Measurements from ENCODE around the gene SFMBT1. TPM values are rescaled to one million over a fixed set of nuclear protein-coding genes. Genes with fewer than 3 reads are reported as not detected.

SFMBT1 gene
- total RNA-seq, 1 experiment from 2014 or later = 11.8 TPM

DNA sequence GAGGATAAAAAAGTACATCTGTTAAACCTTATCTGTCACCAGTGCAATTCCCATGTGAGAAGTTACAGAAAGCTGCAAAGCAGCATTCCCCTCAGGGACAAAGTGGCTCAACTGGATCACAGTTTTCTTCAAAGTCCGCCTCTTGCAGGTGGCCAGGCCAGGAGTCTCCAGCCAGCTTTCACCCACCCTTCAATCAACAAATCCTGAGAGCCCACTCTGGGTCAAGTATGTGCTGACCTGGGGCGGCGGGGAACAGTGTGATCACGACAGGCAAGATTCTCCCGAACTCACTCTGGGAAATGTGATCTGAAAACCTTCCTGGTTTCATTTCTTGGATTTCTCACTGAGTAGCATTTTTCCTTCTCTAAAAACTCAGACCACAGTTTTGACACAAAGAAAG, 45.1 kb upstream of the SFMBT1 start:
- intact Hi-C loops (cut with micrococcal nuclease) = no loop called here
- ChIA-PET POLR2A (interaction anchor here (0.7 kb wide), 1 partner anchor 350 kb away, joined by 3 read pairs; no protein-coding TSS in a partner anchor), CTCF (interaction anchor here (0.7 kb wide), 1 partner anchor 54 kb away, joined by 3 read pairs; no protein-coding TSS in a partner anchor)
- BruUV-seq (replicated peaks) = no TSS peak
- Mint-ChIP-seq H3K36me3 (ENCODE audit: insufficient read depth, unreplicated experiment) (peaks cover 61% of the 10 kb centered on the region), H3K27me3 (ENCODE audit: insufficient read depth, unreplicated experiment) (no peaks in the 10 kb centered on the region), H3K4me1 (ENCODE audit: insufficient read depth, unreplicated experiment) (no peaks in the 10 kb centered on the region), H3K9me3 (ENCODE audit: unreplicated experiment) (no peaks in the 10 kb centered on the region), H3K27ac (ENCODE audit: low read depth, unreplicated experiment) (no peak overlapping the region), H3K4me3 (ENCODE audit: unreplicated experiment) (no peak overlapping the region)
- no peak for DNase-seq (ENCODE audit: unreplicated experiment)
- TF ChIP-seq, protein P1, sequence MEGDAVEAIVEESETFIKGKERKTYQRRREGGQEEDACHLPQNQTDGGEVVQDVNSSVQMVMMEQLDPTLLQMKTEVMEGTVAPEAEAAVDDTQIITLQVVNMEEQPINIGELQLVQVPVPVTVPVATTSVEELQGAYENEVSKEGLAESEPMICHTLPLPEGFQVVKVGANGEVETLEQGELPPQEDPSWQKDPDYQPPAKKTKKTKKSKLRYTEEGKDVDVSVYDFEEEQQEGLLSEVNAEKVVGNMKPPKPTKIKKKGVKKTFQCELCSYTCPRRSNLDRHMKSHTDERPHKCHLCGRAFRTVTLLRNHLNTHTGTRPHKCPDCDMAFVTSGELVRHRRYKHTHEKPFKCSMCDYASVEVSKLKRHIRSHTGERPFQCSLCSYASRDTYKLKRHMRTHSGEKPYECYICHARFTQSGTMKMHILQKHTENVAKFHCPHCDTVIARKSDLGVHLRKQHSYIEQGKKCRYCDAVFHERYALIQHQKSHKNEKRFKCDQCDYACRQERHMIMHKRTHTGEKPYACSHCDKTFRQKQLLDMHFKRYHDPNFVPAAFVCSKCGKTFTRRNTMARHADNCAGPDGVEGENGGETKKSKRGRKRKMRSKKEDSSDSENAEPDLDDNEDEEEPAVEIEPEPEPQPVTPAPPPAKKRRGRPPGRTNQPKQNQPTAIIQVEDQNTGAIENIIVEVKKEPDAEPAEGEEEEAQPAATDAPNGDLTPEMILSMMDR (IDR thresholded peaks at IDR 0.05; ENCODE audit: unreplicated experiment) = no peak

DNA sequence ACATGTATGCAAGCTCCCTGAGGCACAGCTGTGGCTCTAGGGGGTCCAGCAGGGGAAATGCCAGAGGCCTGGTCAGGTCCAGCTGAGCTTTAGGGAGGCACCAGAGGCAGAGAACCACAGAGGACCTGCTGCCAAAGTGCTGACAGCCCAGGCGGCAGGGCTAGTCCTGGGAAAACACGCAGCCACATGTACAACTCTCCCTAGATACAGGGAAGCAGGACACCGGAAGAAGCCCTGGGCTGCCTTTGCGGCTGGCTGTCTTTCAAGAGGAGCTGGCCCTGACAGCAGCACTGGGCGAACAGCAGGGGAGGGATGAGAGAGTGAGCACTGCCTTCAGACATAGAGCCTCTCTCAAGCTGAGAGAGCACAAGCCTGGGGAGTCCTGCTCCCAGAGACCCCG, 43.6 kb upstream of the SFMBT1 start:
- Mint-ChIP-seq H3K27ac (ENCODE audit: low read depth, unreplicated experiment) (no peak overlapping the region), H3K36me3 (ENCODE audit: insufficient read depth, unreplicated experiment) (peaks cover 46% of the 10 kb centered on the region), H3K4me1 (ENCODE audit: insufficient read depth, unreplicated experiment) (no peaks in the 10 kb centered on the region), H3K4me3 (ENCODE audit: unreplicated experiment) (no peak overlapping the region), H3K9me3 (ENCODE audit: unreplicated experiment) (no peaks in the 10 kb centered on the region), H3K27me3 (ENCODE audit: insufficient read depth, unreplicated experiment) (no peaks in the 10 kb centered on the region)
- intact Hi-C loops (cut with micrococcal nuclease) = no loop called here
- no peak for DNase-seq (ENCODE audit: unreplicated experiment)
- BruUV-seq (replicated peaks) = no TSS peak
- ChIA-PET POLR2A (no interaction called here), CTCF (no interaction called here)
- TF ChIP-seq, protein P1 (IDR thresholded peaks at IDR 0.05; ENCODE audit: unreplicated experiment) = no peak

GRCh38 chr3:53085476-53085875, 39.6 kb upstream of the SFMBT1 start:
- no peak overlapping the region for H3K4me3 Mint-ChIP-seq (ENCODE audit: unreplicated experiment)
- no peaks in the 10 kb centered on the region for H3K9me3 Mint-ChIP-seq (ENCODE audit: unreplicated experiment)
- TF ChIP-seq, protein P1 (IDR thresholded peaks at IDR 0.05; ENCODE audit: unreplicated experiment) = no peak
- no peaks in the 10 kb centered on the region for H3K27me3 Mint-ChIP-seq (ENCODE audit: insufficient read depth, unreplicated experiment)
- ChIA-PET CTCF (interaction anchor here (1.1 kb wide), 1 partner anchor 11 kb away, joined by 4 read pairs; no protein-coding TSS in a partner anchor), POLR2A (no interaction called here)
- H3K27ac Mint-ChIP-seq (ENCODE audit: low read depth, unreplicated experiment) = no peak overlapping the region
- intact Hi-C loops (cut with micrococcal nuclease) = no loop called here
- DNase-seq (ENCODE audit: unreplicated experiment) = no peak
- H3K4me1 Mint-ChIP-seq (ENCODE audit: insufficient read depth, unreplicated experiment) = no peaks in the 10 kb centered on the region
- no TSS peak for BruUV-seq (replicated peaks)
- peaks cover 23% of the 10 kb centered on the region for H3K36me3 Mint-ChIP-seq (ENCODE audit: insufficient read depth, unreplicated experiment)

DNA sequence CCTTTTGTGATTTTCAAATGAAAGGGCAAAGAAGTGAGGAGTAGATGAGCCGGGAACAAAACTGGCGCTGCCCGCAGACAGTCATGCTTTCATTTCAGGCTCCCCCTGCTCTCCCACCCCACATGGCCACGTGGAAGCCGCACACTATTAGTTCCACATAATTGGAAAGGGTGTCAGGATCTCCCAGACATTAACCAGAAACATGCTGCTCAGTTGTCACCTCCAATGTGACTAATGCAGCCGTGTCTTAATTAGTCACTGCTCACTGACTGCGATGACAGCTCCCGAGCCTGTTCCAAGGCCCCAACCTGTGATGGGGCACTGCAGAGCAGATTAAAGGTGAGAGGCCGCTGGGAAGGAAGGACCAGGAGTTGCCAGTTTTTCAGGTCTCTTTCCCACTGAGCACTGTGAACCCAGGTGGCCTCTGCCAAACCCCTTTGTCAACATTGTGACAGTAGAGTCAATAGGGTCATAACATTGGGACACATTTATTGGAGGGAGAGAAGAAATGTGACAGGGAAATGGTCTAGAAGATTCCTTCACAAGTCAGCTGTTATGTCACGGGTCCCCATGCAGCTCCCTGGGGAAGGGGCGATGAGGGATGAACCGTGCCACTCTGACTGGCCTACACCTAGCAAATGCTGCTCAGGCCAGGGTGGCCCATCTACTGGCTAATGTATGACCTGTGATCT, 38.6 kb upstream of the SFMBT1 start:
- POLR2A ChIA-PET = no interaction called here
- CTCF ChIA-PET = interaction anchor here (0.7 to 1.6 kb wide), 5 partner anchors 10 to 342 kb away, joined by 3 to 11 read pairs (median 3); no protein-coding TSS in a partner anchor
- TF ChIP-seq, protein P1 (IDR thresholded peaks at IDR 0.05; ENCODE audit: unreplicated experiment) = no peak
- no peaks in the 10 kb centered on the region for H3K27me3 Mint-ChIP-seq (ENCODE audit: insufficient read depth, unreplicated experiment)
- no peak for DNase-seq (ENCODE audit: unreplicated experiment)
- no peak overlapping the region for H3K27ac Mint-ChIP-seq (ENCODE audit: low read depth, unreplicated experiment)
- peaks cover 23% of the 10 kb centered on the region for H3K36me3 Mint-ChIP-seq (ENCODE audit: insufficient read depth, unreplicated experiment)
- intact Hi-C loops (cut with micrococcal nuclease) = no loop called here
- BruUV-seq (replicated peaks) = no TSS peak
- no peaks in the 10 kb centered on the region for H3K4me1 Mint-ChIP-seq (ENCODE audit: insufficient read depth, unreplicated experiment)
- no peaks in the 10 kb centered on the region for H3K9me3 Mint-ChIP-seq (ENCODE audit: unreplicated experiment)
- no peak overlapping the region for H3K4me3 Mint-ChIP-seq (ENCODE audit: unreplicated experiment)

Data from MCF 10A (cell line).